GM19238 (cell line): Measurements from ENCODE around the gene CACNG4.

ENCODE experiments used
- DNase-seq: peaks from one replicate; pipeline ENCODE4 v3.0.0; 2011; ENCODE audit warnings: low spot score; ENCODE audit not compliant: insufficient read length

The CACNG4 gene

GRCh38 chr17:66963909-66964771, at the start of gene CACNG4:
CACNG4 (plus strand) TSS chr17:66964707; CDS start chr17:66964912, 205 bp downstream.
- no peak for DNase-seq

GRCh38 chr17:66915204-66915611, 49.3 kb upstream of the CACNG4 start:
- no peak for DNase-seq

GRCh38 chr17:66915792-66916191, 48.7 kb upstream of the CACNG4 start:
- DNase-seq: no peak

DNA sequence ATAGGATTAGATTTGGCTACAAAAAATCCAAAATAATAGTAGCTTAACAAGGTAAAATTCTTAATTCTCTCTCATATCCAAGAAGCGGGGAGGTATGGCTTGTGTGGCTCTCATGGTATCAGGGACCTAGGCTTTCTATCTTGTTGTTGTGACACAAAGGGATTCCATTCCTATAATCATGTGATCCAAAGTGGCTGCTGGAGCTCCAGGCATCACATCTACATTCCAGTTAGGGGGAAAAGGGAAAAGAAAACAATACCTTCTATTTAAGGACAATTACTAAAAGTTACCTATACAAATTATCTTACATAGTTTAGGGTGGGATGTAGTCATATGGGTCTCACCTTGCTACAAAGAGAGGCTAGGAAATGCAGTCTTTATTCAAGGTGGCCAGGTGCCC, 47.6 kb upstream of the CACNG4 start:
- no peak for DNase-seq

GRCh38 chr17:66918896-66919295, 45.6 kb upstream of the CACNG4 start:
- no peak for DNase-seq

DNA sequence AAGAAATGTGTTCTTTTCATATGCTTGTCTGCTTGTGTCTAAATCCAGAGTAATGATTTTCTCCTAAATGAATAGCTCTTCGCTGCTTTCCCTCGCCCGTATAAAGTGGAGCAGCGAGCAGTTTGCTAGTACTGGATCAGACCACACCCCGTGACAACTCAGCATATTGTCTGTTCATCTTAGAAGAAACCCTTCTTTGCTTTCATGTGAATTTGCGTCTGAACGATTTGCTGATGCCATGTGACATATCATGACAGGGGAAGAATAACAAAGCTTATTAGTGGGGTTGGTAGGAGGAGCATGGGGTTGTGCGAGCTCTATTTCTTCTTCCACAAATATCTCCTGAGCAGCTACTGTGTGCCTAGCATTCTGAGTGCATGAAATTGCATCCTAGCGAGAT, 44.1 kb upstream of the CACNG4 start:
- DNase-seq: no peak

DNA sequence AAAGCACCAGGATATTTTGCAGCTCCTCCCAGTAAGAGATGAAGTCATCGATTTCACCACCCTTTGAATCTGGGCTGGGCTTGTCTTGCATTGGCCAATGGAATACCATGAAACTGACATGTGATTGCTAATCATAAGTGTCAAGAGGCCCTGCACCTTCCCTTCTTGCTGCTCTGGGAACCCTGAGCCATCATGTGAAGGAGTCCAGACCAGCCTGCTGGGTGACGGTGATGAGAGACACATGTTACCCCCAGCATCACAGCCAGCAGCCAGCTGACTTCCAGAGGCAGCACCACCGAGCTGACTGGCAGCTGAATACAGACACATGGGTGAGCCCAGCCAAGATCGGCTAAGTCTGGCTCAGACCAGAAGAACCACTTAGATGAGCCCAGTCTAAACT, 43.6 kb upstream of the CACNG4 start:
- no peak for DNase-seq

DNA sequence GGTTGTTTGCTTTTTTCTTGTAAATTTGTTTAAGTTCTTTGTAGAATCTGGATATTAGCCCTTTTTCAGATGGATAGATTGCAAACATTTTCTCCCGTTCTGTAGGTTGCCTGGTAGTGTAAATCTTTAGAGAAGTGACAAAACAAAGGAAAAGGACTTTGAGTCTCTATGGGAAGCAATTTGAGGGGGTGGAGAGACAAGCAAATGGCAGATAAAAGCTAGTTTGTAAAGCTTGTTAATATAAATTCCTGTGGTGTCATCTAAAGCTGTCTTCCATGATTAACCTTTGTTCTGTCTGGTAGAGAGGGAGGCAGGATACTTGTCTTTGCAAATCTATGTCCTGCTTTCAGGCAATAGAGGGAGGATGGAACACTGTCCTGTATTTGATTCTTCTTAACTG, 40.6 kb upstream of the CACNG4 start:
- DNase-seq: no peak

GRCh38 chr17:66925811-66926500, 38.6 kb upstream of the CACNG4 start:
- no peak for DNase-seq

- DNase-seq: no peak
Measured at GRCh38 chr17:66928949-66929348, 35.6 kb upstream of the CACNG4 start.

GRCh38 chr17:66929591-66929990, 34.9 kb upstream of the CACNG4 start:
- DNase-seq: no peak

- no peak for DNase-seq
Measured at GRCh38 chr17:66930933-66931332, 33.6 kb upstream of the CACNG4 start.

DNA sequence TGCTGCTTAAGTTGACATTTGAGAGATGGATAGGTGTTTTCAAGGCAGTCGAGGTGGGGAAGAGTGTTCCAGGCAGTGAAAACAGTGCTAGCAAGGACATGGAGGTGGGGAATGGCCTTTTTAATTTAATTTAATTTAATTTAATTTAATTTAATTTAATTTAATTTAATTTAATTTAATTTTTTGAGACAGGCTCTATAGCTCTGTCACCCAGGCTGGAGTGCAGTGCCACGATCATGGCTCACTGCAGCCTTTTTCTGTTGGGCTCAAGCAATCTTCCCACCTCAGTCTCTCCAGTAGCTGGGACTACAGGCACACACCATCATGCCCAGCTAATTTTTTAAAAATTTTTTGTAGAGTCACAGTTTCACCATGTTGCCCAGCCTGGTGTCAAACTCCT, 32.2 kb upstream of the CACNG4 start:
- no peak for DNase-seq

DNA sequence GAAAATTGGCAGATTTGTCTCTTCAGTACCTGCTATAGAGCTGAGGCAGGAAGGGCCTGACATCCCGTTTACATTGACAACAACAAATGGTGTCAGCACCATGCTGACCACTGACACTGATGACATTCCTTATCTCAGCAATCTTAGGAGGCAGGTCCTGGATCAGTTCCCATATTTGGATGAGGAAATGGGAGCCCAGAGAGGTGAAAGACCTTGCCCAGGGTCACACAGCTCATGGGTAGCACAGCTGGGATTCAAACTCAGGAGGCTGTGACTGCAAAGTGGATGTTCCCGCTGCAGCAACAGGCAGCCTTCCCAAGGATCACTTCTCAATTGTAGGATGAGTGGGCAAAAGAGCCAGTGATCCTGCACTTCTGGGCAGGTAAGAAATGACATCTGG, 30.5 kb upstream of the CACNG4 start:
- DNase-seq: no peak

DNA sequence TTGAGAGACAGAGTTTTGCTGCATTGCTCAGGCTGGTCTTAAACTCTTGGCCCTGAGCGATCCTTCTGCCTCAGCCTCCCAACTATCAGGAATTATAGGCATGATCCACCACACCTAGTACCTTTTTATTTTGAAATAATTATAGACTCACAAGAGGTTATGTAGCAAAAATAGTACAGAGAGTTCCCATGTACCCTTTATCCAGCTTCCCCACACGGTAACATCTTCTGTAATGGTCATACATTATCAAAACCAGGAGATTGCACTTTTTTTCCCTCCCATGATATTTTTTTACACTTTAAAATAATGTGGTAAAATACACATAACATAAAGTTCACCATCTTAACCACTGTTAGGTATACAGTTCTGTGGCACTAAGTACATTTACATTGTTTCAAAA, 28.8 kb upstream of the CACNG4 start:
- no peak for DNase-seq

DNA sequence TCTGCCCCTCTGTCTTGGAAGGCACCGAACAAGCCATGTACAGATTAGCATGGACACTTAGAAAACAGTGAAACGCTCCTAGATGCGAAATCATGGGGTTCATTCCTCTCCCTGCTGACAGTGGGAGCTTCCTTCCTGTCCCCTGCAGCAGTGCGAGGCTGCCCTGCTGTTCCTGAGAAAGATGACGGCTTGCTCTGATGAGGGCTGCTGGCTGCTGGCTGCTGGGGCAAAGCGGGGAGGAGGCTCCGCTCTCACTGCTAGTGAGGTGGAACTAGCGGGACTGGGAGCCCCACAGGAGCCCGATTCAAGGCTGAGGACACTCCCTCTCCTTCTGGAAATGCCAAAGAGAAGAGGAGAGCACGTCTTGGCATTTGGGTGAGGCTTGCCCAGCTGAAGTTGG, 25.9 kb upstream of the CACNG4 start:
- DNase-seq: no peak

GRCh38 chr17:66939461-66940114, 24.9 kb upstream of the CACNG4 start:
- DNase-seq: no peak

DNA sequence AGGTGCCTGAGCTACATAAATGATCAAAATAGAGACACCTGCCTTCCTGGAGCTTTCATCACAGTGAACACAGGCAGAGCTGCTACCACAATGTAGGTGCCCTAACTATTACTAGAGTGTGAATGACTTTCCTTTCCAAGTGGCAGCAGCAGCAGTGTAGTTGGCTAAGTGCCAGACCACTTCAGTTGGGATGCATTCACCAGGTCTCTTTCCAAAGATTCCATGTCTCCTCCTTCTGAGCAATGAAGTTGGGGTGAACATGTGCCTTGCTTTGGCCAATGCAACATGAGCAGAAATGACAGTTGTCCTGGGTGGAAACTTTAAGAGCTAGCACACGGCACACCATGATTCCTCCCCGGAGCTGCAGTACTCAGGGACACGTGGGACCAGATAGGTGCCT, 23.3 kb upstream of the CACNG4 start:
- no peak for DNase-seq

GRCh38 chr17:66941773-66942450, 22.6 kb upstream of the CACNG4 start:
- no peak for DNase-seq

DNA sequence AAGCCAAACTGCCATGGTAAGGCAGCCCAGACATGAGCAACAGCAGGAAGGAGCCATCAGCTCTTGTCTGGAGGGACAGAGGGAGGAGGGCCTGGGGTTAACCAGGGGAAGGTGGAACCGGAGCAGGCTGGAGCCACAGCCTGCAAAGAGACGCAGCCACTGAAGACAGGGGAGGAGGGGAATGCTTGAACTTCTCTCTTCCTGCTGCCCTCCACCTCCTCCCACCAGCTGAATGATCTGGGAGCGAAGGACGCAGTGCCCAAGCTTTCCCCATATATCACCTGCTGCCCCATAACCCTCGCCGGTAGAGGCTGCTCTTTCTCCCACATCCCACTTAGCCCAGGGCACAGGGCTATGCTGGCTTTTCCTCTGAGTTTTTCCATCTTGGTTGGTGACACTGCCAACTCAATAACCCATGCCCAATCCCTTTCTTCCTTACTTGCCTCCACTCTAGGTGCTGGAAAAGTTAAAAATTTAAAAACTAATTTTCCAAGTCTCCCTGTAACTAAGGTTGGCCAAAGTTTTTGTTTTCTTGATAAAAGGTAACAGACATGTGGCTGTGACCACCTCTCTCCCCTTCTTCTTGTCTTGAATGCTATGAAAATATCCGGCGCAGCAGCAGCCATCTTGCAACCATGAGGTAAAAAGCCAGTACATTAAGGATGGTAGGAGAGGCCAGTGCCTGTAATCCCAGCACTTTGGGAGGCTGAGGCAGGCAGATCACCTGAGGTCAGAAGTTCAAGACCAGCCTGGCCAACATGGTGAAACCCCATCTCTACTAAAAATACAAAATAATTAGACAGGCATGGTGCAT, 21.8 kb upstream of the CACNG4 start:
- no peak for DNase-seq

DNA sequence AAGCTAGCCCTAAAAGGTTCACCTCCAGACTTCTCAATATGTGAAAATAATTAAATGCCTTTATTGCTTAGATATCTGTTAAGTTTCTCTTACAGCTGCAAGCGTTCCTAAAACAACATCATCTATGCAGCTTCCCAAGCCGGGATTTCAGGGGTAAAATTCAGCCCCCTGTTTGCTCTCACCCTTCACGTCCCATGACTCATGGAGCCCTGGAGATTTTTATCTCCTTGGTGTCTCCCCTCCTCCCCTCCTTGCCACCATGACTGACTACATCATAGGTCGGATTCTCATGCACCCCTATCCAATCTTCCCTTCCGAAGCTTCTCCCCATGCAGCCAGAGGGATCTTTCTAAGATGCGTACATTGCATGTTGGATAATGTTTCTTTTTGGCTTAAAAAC, 21.0 kb upstream of the CACNG4 start:
- DNase-seq: no peak
